K562 (cell line): Measurements from ENCODE around the gene RASAL3. TPM values are rescaled to one million over a fixed set of nuclear protein-coding genes. Genes with fewer than 3 reads are reported as not detected.

Source experiments
- ATAC-seq: fragments of 200-7000 bp; cut with Tn5 transposase; 3 replicates; pipeline ENCODE4 v1.9.1; 2020; ENCODE audit warnings: moderate library complexity
- BruUV-seq: library from RNA; stranded (reverse); fragments of 400-500 nt; replicated peaks from 2 replicates; lab custom pipeline; 2021; lab: Mats Ljungman, UMichigan
- CTCF ChIA-PET: fragments of 300-600 bp; formaldehyde crosslinking; extraction: SDS; loops from one replicate; lab custom pipeline; 2021; ENCODE audit warnings: low intra/inter-chr PET ratio; lab: Yijun Ruan, JAX
- POLR2A ChIA-PET: fragments of 300-600, 350-650 bp; sonication (Branson Sonifier 250); formaldehyde crosslinking; extraction: SDS; loops from one replicate; lab custom pipeline; 2021; ENCODE audit warnings: antibody characterized with exemption, inconsistent platforms; lab: Yijun Ruan, JAX
- DNase-seq, 4 experiments: peaks; one replicate each; pipeline versions ENCODE4 v3.0.0 to v3.0.0-alpha.2; 2011 to 2018; ENCODE audit warnings: low spot score in 3 of 4, mixed read lengths in 3 of 4; ENCODE audit errors: extremely low read depth in 1 of 4
- FAIRE-seq: peaks from 2 replicates; lab custom pipeline; 2011; peaks lifted over from hg19 to GRCh38; lab: Jason Lieb, UNC
- H2AFZ ChIP-seq: 2 replicates; pipeline ENCODE4 v1.6.0; 2011; ENCODE audit warnings: low read depth, low read length, control low read depth, inconsistent platforms
- H3K27ac ChIP-seq: fragments of 200-600 bp; 3 replicates; pipeline ENCODE4 v1.8.0; 2011; ENCODE audit warnings: low read depth, mild to moderate bottlenecking, control low read depth, inconsistent platforms, low read length, moderate library complexity, mixed read lengths; ENCODE audit errors: extremely low read depth
- H3K27me3 ChIP-seq, 2 experiments: fragments of 300-600 bp in 1 of 2; 2 replicates in 1 of 2; 3 replicates in 1 of 2; pipeline versions ENCODE4 v1.6.0 to v1.8.0; 2011; ENCODE audit warnings: inconsistent platforms in 2 of 2, low read length in 2 of 2, mild to moderate bottlenecking in 1 of 2, mixed read lengths in 1 of 2, moderate library complexity in 1 of 2; ENCODE audit not compliant: control insufficient read depth in 2 of 2, insufficient read depth in 2 of 2
- H3K36me3 ChIP-seq: fragments of 300-600 bp; 3 replicates; pipeline ENCODE4 v1.8.0; 2011; ENCODE audit warnings: mild to moderate bottlenecking, low read length, inconsistent platforms; ENCODE audit not compliant: control insufficient read depth, insufficient read depth
- H3K4me1 ChIP-seq, 2 experiments: fragments of 200-600 bp in 1 of 2; replicated peaks in 1 of 2; 2 replicates in 1 of 2; 3 replicates in 1 of 2; pipeline versions ENCODE4 v1.5.1 to v1.8.0; 2011; ENCODE audit warnings: inconsistent platforms in 2 of 2, low read length in 2 of 2, mild to moderate bottlenecking in 1 of 2, mixed read lengths in 1 of 2, moderate library complexity in 1 of 2; ENCODE audit not compliant: control insufficient read depth in 2 of 2, insufficient read depth in 2 of 2
- H3K4me2 ChIP-seq: 2 replicates; pipeline ENCODE4 v1.6.1; 2011; ENCODE audit warnings: low read length, control low read depth, inconsistent platforms, mixed read lengths; ENCODE audit not compliant: insufficient read depth
- H3K4me3 ChIP-seq: fragments of 200-600 bp; sonication (generic), shearing (Covaris generic); 2 replicates; pipeline ENCODE4 v1.5.1; 2016; ENCODE audit warnings: control low read depth, inconsistent platforms
- H3K79me2 ChIP-seq: fragments of 200-600 bp; 3 replicates; pipeline ENCODE4 v1.8.0; 2011; ENCODE audit warnings: low read length, inconsistent platforms; ENCODE audit not compliant: control insufficient read depth, insufficient read depth
- H3K9ac ChIP-seq, 2 experiments: 2 replicates each; pipeline versions ENCODE4 v1.6.0 to v1.6.1; 2011; ENCODE audit warnings: low read depth in 2 of 2, low read length in 2 of 2, control low read depth in 1 of 2, inconsistent platforms in 1 of 2, mild to moderate bottlenecking in 1 of 2, mixed read lengths in 1 of 2; ENCODE audit not compliant: insufficient read depth in 1 of 2
- H3K9me1 ChIP-seq: one replicate; pipeline ENCODE4 v1.6.0; 2011; ENCODE audit warnings: inconsistent platforms, mild to moderate bottlenecking, low read length, moderate library complexity; ENCODE audit not compliant: control insufficient read depth, insufficient read depth
- H3K9me3 ChIP-seq: replicated peaks from 2 replicates; pipeline ENCODE4 v1.5.1; 2011; ENCODE audit warnings: low read depth, low read length, inconsistent platforms; ENCODE audit not compliant: control insufficient read depth, insufficient read depth
- H4K20me1 ChIP-seq: replicated peaks from 2 replicates; pipeline ENCODE4 v1.6.1; 2011; ENCODE audit warnings: low read length, inconsistent platforms, mixed read lengths; ENCODE audit not compliant: control insufficient read depth, insufficient read depth
- CEBPZ ChIP-seq: fragments of 150-350 bp; IDR thresholded peaks from 2 replicates; pipeline ENCODE4 v1.6.1; 2014; ENCODE audit warnings: low read depth, mild to moderate bottlenecking, low read length, borderline replicate concordance
- CHCHD3 ChIP-seq: fragments of 250-450 bp; sonication (Bioruptor Pico); IDR thresholded peaks from 2 replicates; pipeline ENCODE4 v2.1.2; 2022; ENCODE audit warnings: mild to moderate bottlenecking
- COPS2 ChIP-seq: fragments of 450-650 bp; conservative IDR thresholded peaks from 2 replicates; pipeline ENCODE4 v1.6.1; 2016; ENCODE audit warnings: mild to moderate bottlenecking, moderate library complexity
- HEY1 ChIP-seq: fragments of 250-450 bp; sonication (Bioruptor Pico); IDR thresholded peaks from 2 replicates; pipeline ENCODE4 v1.5.0; 2020; ENCODE audit warnings: mild to moderate bottlenecking, moderate library complexity, borderline replicate concordance
- NKRF ChIP-seq: fragments of 450-650 bp; IDR thresholded peaks from 2 replicates; pipeline ENCODE4 v1.6.1; 2016; ENCODE audit warnings: borderline replicate concordance
- PTRF ChIP-seq: fragments of 450-650 bp; IDR thresholded peaks from 2 replicates; pipeline ENCODE4 v1.6.1; 2016; ENCODE audit warnings: mild to moderate bottlenecking, missing genetic modification characterization, missing compliant biosample characterization
- RBM15 ChIP-seq: fragments of 200-400 bp; formaldehyde crosslinking; IDR thresholded peaks from 2 replicates; pipeline ENCODE4 v1.6.1; 2018; ENCODE audit warnings: mild to moderate bottlenecking, low read length, moderate library complexity; ENCODE audit not compliant: insufficient read depth
- WGBS: fragments of 100-300 bp; shearing (Covaris generic); methylation state at CpG from one replicate; pipeline ENCODE4 v1.1.6; 2016; ENCODE audit warnings: low coverage, mixed read lengths; ENCODE audit not compliant: insufficient coverage; ENCODE audit errors: missing lambda C conversion rate; 5-methylcytosine and 5-hydroxymethylcytosine counted together
- in situ Hi-C: fragments of 300-500 bp; cut with MboI; formaldehyde crosslinking; loops from 4 replicates; pipeline ENCODE4 v1.15.0; 2018; ENCODE audit warnings: inconsistent platforms, mixed read lengths
- intact Hi-C: fragments of 100-400 bp; cut with micrococcal nuclease; formaldehyde crosslinking; loops from 2 replicates; pipeline ENCODE4 v1.14.2; 2022
- polyA plus RNA-seq, 8 experiments: library from polyadenylated mRNA; depleted of rRNA in 4 of 8; stranded (reverse) in 5 of 8; unstranded in 3 of 8; fragments of >200 nt; fragmentation: Nextera tagmentation in 2 of 8; fragmentation: Illumina TruSeq in 1 of 8; extraction: Ambion mirVana in 2 of 8; extraction: Trizol in 1 of 8; gene quantifications; 2 replicates each; pipeline versions ENCODE4 v1.2.1 to v1.2.3, GENCODE V29; 2011 to 2014; ENCODE audit warnings: inconsistent platforms in 1 of 8, missing spikeins in 1 of 8
- total RNA-seq, 7 experiments: library from RNA; depleted of rRNA in 6 of 7; stranded (reverse); fragments of >200 nt in 6 of 7; fragmentation: Illumina TruSeq in 2 of 7; extraction: Trizol in 2 of 7; gene quantifications; 2 replicates each; pipeline versions ENCODE4 v1.2.1 to v1.2.3, GENCODE V29; 2011 to 2021; ENCODE audit warnings: low replicate concordance in 1 of 7
- TF ChIP-seq, protein P1 (sequence below): fragments of 450-650 bp; IDR thresholded peaks from 2 replicates; pipeline ENCODE4 v1.6.1; 2016; ENCODE audit warnings: mild to moderate bottlenecking
- TF ChIP-seq, protein P2 (sequence below): sonication (generic); formaldehyde crosslinking; IDR thresholded peaks from 2 replicates; pipeline ENCODE4 v1.8.1; 2023; ENCODE audit warnings: mild to moderate bottlenecking, missing genetic modification reagents

RASAL3 gene
- total and polyA plus RNA-seq, 9 of the 15 experiments (the other 6 are each of a cell fraction or from before 2014, with no cell fraction given): 0.07 to 0.44 TPM; not detected in 7

DNA sequence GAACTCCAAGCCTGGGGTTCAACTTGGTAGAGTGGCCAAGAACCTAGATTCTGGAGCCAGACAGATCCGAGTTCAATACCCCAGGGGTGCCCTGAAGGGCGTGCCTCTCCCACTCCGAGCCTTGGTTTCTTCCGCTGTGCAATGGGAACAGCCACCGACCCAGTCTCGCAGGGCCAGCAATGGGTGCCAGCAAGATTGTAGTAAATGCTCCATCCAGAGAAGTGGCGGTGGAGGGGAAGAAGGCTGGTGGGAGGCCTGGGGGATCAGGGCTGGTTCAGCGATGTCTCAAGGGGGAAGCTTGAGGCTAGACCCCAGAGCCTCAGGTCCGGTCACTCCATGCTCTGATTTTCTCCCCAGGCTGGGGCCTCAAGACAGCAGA is 19.1 kb downstream of the RASAL3 start (continued):
- no peak for TF ChIP-seq NKRF
- no peak for TF ChIP-seq COPS2
- no peak for TF ChIP-seq HEY1 (CRISPR knock-in tag)
- no peak for TF ChIP-seq CHCHD3 (CRISPR knock-in tag)

GRCh38 chr19:15444505-15445226 is 19.7 kb downstream of the RASAL3 start:
- Histone ChIP-seq H3K4me1 (peaks cover 8 to 28% of the 10 kb centered on the region in 2 experiments), H4K20me1 (no peaks in the 10 kb centered on the region; the same call in 1 of the 2 replicates), H3K36me3 (no peaks in the 10 kb centered on the region), H3K27me3 (peaks cover 10 to 59% of the 10 kb centered on the region in 2 experiments; a peak in 3 of 5 replicates), H3K4me2 (no peak overlapping the region), H3K4me3 (no peak overlapping the region), H3K9me3 (no peaks in the 10 kb centered on the region), H3K9me1 (no peaks in the 10 kb centered on the region), H3K79me2 (no peaks in the 10 kb centered on the region), H2AFZ (no peak overlapping the region), H3K27ac (no peak overlapping the region), H3K9ac (no peak overlapping the region)
- 4% methylated on average over 15 of the region's 15 CpGs for WGBS
- in situ Hi-C loops (no loop called here), intact Hi-C loops (no loop called here)
- DNase-seq (no peak), ATAC-seq (no peak), FAIRE-seq (no peak)
- BruUV-seq: no TSS peak
- ChIA-PET POLR2A (no interaction called here), CTCF (no interaction called here)
- no peak for TF ChIP-seq RBM15
- TF ChIP-seq, protein P1, sequence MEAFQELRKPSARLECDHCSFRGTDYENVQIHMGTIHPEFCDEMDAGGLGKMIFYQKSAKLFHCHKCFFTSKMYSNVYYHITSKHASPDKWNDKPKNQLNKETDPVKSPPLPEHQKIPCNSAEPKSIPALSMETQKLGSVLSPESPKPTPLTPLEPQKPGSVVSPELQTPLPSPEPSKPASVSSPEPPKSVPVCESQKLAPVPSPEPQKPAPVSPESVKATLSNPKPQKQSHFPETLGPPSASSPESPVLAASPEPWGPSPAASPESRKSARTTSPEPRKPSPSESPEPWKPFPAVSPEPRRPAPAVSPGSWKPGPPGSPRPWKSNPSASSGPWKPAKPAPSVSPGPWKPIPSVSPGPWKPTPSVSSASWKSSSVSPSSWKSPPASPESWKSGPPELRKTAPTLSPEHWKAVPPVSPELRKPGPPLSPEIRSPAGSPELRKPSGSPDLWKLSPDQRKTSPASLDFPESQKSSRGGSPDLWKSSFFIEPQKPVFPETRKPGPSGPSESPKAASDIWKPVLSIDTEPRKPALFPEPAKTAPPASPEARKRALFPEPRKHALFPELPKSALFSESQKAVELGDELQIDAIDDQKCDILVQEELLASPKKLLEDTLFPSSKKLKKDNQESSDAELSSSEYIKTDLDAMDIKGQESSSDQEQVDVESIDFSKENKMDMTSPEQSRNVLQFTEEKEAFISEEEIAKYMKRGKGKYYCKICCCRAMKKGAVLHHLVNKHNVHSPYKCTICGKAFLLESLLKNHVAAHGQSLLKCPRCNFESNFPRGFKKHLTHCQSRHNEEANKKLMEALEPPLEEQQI: no peak
- no peak for TF ChIP-seq PTRF
- TF ChIP-seq, protein P2, sequence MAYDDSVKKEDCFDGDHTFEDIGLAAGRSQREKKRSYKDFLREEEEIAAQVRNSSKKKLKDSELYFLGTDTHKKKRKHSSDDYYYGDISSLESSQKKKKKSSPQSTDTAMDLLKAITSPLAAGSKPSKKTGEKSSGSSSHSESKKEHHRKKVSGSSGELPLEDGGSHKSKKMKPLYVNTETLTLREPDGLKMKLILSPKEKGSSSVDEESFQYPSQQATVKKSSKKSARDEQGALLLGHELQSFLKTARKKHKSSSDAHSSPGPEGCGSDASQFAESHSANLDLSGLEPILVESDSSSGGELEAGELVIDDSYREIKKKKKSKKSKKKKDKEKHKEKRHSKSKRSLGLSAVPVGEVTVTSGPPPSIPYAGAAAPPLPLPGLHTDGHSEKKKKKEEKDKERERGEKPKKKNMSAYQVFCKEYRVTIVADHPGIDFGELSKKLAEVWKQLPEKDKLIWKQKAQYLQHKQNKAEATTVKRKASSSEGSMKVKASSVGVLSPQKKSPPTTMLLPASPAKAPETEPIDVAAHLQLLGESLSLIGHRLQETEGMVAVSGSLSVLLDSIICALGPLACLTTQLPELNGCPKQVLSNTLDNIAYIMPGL (CRISPR knock-in tag): no peak
- no peak for TF ChIP-seq CEBPZ
